GM12873 (cell line): Measurements from ENCODE around the gene HOXB8.

Source experiments
- TF ChIP-seq, protein P1 (sequence below): IDR thresholded peaks from 2 replicates; pipeline ENCODE4 v1.5.1; 2012; ENCODE audit warnings: low read depth, mild to moderate bottlenecking, moderate library complexity, low read length, control low read depth; ENCODE audit not compliant: insufficient read depth; ENCODE audit errors: missing control alignments

The HOXB8 gene

DNA sequence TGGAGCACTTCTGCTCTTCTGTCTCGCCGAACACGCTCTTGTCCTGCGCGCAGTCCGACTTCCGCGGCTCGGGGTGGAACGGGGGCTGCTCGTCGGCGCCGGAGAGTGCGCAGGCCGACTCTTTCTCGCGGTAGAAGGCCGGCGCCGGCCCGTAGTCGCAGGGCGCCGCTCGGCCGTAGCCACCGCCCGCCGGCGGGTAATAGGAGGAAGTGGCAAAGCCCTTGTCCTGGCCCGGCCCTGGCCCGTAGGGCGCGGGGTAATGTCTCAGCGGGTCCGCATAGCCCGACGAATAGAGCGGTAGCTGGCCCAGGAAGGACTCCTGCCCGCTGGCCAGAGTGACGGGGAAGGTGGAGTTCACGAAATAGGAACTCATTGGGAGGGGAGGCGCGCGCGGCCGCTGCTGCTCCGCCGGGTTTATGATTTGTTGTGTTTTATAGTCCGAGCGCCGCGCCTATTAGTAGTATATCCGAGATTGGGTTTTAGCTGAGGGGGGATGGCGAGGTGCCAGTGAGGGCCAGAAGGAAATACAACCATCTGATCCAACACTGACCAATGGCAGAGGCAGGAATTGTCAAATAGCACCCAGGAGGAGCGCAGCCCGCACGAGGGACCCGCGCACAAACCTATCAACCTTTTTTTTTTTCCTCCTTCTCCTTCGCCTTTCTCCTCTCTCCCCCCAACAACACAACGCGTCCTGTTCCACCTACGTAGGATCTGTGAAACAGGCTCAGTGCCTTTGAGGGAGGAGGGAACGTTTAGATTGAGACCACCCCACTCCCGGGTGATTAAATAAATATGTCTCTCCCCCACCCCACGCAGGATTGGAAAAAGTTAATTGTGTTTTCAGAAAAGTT is 17.1 kb downstream of the HOXB8 start:
- TF ChIP-seq, protein P1, sequence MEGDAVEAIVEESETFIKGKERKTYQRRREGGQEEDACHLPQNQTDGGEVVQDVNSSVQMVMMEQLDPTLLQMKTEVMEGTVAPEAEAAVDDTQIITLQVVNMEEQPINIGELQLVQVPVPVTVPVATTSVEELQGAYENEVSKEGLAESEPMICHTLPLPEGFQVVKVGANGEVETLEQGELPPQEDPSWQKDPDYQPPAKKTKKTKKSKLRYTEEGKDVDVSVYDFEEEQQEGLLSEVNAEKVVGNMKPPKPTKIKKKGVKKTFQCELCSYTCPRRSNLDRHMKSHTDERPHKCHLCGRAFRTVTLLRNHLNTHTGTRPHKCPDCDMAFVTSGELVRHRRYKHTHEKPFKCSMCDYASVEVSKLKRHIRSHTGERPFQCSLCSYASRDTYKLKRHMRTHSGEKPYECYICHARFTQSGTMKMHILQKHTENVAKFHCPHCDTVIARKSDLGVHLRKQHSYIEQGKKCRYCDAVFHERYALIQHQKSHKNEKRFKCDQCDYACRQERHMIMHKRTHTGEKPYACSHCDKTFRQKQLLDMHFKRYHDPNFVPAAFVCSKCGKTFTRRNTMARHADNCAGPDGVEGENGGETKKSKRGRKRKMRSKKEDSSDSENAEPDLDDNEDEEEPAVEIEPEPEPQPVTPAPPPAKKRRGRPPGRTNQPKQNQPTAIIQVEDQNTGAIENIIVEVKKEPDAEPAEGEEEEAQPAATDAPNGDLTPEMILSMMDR = no peak

- TF ChIP-seq, protein P1 = no peak
Observed at GRCh38 chr17:48597528-48597777, 17.6 kb downstream of the HOXB8 start.

- TF ChIP-seq, protein P1 = no peak
Observed at GRCh38 chr17:48596735-48597527, 18.2 kb downstream of the HOXB8 start.

- TF ChIP-seq, protein P1 = no peak
Observed at GRCh38 chr17:48596000-48596734, 18.9 kb downstream of the HOXB8 start.

GRCh38 chr17:48595278-48595999 is 19.7 kb downstream of the HOXB8 start:
- TF ChIP-seq, protein P1 = no peak

DNA sequence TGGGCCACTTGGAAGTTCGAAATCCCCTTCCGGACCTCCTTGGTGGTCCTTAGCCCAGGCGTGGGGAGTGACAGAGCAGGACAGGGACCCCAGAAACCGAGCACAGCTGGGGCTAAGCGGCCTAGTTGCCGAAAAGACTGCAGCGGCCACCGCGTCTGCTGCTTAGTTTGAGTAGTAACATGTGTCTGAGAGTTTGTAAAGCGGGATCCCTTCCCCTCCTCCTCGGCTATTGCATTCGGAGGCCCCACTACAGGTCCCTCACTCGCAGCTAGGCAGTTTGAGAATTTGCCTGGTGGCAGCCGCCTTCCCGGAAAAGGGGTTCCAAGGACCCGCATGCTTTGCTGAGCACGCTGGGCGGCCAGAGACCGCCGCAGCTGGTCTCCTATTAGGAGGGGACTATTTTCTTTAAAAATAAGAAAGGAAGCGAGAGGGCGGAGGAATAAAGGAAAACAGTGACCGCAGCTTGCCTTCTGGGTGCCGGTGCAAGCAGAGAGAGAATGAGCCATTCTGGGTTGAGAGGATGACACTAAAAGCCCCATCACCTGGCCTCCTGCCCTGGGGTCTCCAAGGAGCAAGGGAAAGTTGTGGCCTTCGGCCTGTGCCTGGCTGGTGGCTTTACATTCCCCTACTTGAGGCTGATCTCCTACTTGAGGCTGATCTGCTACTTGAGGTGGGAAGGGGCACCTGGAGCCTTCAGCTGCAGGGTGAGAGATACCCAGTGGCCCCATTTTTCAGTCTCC is 20.4 kb downstream of the HOXB8 start:
- TF ChIP-seq, protein P1 = no peak
